Effector CD4-positive, alpha-beta T cell (primary cell): ENCODE data around the gene NTM.

Experiments
- DNase-seq: peaks from one replicate; pipeline ENCODE4 v3.0.0-alpha.2; 2020

Gene NTM

DNA sequence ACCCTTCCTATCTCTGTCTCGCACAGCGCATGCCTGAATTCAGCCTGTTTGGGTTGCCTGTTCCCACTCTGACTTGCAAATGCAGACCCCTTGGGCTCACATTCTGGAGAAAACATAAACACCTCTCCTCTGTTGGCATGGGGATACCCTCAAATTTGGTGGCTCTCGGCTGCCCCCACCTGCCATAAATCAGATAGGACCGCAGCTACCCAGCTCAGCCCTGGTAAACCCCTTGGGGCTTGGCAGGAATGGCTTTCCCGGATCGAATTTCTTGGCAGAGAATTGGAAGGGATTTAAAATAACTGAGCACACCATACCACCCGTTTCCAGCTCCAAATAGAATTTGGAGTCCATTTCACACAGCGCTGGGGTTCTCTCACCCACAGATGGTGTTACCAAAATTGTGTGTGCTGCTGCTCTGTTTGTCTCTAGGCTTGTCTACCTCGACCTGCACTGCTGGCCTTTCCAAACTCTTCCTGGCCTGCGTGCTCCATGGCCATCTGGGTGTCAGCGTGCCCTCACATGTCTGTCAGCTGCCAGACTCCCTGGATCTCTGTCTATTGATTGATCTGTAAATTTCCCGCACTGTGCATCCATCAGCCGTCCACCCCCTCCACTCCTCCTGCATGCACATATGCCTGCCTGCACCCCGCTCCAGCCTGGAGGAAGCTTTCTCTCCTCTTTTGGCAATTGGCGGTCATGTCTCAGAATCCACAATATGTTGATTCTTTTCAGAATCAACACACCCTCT lies 134.0 kb downstream of the NTM start:
- no peak for DNase-seq

DNA sequence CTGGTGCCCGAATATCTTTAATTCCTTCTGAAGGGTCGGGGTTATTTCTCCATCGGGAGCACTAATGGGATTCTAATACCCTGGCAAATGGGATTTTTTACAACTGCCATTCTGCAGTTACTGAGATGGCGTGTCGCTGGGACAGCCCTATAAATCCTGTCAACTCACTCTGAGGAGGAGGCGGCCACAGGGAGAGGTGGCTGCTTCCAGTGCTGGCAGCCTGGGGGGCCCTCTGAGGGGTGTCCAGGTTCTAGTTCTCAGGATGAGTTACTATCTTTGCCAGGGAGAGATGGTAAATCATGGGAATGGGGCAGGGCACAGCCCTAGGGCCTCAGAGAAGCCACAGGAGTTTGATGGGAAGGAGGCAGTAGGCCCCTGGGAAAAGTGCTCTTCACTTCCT lies 135.9 kb downstream of the NTM start:
- DNase-seq = no peak

DNA sequence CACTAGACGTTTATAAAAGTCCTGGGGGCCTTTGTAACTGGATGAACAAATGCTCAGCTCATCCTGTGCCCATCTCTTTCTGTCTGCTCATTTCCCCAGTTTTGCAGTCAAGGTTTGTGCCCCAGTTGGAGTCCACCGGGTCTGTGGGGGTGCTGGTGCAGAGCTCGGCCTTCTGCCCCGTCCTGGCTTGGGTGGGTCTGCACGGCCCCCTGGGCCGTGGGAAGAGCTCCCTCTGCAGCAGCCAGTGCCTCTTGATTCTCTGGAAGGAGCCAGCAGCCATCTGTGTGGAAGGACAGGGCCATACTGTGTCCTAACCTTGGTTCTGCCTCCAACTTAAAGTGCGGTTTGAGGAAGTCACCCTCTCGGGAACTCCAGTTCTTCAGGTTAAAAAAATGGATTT lies 140.2 kb downstream of the NTM start:
- DNase-seq = no peak

DNA sequence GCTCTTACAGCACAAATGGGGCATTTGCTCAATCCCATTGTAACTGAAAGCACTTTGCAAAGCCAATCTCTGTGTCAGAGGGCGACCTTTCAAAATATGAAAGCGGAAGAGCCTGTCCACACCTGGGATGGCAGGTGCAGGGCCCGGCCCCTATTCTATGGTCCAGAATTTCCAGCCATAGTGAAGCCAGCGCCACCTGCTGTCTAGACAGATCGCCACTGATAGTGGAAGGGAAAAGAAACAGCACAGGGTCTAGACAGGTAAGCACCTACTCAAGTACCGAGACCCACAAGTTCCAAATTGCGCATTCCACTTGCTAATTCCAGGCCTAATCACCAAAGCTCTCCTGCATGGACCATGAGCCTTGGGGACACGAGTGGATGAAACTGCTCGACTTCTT lies 141.4 kb downstream of the NTM start:
- DNase-seq = no peak

DNA sequence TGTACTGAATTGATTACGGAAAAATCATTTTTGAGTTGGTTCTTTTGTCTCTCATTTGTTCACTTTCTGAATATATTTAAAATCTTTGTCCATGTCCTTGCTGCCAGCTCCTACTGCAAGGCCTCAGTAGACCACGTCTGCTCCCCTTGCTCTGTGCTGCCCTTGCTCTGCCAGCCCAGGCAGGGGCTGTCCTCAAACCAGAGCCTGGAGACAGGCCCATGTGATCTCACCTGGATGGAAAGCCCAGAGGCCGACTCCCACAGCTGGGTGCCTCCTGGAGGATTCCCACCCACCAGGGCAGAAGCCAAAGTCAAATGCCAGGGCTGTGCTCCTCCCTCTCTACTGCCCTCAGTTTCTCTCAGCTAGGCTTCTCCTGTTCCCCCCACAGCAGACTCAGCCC lies 141.8 kb downstream of the NTM start:
- DNase-seq = no peak

DNA sequence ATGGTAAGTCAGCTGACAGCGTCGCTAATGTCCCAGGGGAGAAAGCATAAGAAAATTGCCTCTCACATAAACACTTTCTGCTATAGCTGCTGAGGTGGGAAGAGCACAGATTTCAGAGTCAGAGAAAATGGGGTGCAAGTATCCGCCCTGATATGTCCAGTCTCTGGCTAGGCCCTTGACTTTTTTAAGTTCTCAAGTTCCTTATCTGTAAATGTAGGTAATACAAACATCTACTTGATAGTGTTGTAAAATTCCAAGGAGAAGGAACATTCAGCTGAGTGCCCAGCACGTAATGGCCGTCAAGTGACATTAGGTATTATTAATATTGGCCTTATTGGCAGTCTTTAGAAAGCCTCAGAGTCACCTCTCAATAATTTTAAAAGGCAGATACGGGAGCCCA lies 143.6 kb downstream of the NTM start:
- no peak for DNase-seq

DNA sequence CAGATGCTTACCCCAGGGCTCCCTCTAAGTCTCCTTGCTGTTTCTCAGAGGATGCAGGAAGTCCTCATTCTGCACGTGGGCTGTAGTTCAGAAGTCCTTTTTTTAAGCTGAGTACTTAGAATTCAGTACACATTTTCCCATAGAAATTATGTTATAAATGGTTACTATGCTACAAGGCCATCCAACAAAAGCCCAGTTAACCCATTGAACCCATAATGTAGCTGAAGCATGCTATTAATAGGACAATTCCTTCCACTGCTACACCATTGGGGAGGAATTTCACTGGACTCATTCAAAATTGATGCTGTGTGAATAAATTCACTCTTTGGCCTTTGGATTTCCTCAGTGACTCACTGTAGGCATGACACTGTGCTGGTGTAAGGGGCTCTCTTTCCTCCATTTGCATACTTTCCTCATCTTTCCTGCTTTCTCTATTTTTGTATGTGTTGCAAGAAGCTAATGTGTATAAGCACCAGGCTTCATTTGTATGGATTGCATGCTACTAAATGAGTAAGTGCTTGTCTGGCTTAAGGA lies 148.0 kb downstream of the NTM start:
- no peak for DNase-seq

DNA sequence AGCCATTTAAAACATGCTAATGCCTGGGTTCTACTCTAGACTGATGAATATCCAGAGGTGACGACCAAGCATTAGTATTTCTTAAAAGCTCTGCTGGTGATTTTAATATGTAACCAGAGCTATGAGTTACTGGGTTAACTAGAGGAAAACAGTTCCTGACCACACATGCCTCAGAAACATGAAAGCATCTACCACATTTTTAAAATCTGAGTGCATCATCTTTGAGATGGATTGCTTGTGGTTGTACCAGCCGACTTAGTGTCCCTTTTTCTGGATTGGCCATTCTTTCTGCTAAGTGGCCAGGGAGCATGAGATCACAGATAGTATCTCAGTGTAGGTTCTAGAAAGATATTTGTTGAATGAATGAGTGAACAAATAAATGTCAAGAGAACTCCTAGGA lies 152.4 kb downstream of the NTM start:
- DNase-seq = no peak

DNA sequence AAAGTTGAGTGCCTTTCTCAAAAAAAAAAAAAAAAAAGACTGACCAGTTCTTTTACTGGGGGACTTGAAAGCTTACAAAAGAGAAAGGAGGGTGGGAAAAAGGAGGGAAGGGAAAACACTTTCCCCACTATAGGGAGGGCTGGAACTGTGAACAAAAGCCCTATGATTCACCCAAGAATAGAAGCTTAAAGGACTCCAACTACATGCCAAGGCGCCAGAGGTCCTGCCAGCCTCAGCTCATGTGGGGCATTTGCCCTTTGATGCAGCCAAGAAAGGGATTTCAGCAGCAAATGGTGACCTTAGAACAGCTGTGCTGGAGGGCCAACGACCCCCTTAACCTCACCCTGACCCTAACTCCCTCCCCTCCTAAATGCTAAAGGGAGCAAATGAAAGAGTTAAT lies 160.0 kb downstream of the NTM start:
- DNase-seq = no peak

DNA sequence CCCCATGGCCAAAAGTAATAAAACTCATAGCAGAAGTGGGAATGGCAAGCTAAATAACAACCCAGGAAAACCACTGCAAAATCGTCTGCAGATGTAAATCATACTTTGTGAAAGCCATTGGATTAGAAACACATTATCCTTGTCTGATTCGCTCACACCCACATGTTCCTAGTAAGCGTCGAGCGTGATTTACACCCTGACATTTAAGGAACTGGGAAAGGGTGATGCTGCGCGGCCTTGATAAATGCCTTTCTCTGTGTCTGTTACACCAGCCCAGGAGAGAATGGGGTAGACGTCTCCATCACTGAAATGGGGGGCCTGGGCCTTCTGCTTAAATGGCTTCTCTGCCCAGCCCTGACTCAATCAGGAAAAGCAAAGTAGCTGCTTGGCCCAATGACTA lies 162.7 kb downstream of the NTM start:
- DNase-seq = no peak

DNA sequence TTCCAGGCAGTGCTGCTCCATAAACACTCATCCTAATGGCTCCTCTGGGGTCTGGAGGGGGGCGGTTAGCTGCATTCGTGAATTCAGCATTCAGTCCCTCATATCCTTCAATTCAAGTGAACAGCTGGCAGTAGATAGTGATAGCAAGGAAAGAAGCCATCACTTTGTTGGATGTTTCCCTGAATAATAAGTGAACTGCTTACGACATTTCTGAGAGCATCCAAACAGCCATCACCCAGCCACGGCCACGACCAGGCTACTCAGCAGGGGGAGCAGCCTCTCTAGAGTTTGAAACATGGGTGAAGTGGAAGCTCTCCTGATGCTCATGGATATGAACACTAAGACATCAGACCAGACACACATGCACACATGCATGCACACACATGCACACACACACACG lies 163.6 kb downstream of the NTM start:
- DNase-seq = no peak

DNA sequence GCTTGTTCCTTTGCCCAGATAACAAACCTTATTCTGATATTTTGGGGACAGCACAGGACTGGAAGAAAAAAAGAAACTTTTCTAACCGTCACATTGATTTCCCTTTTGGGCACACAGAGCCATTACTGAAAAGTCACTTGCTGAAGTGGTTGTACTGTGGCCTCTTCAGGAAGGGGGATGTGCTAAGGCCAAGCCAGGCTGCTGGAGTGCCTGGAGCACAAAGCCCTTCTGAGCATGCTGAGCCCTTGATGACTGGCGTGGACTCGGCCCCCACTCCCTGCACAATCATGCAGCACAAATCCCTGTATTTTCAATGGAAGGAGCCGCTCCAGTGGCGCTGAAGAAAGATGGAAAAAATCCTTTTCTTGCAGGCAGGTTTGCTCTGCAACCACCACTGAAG lies 164.2 kb downstream of the NTM start:
- no peak for DNase-seq

DNA sequence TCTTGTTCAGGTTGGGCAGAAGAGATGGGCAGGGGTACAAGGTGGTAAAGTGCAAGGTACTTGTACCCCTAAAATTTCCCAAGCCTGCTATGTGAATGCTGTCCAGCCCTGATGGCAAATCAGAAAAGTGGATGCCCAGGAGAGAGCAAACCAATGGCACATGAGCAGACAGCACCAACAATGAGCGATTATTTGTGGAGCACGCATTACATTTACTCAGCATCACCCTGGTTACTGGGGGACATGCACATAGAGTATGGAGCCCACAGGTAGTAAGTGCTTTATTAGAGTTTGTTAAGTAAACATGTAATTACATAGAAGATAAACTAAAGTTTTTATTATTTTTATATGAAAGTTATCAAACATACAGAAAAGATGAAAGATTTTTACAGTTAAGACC lies 165.7 kb downstream of the NTM start:
- no peak for DNase-seq

DNA sequence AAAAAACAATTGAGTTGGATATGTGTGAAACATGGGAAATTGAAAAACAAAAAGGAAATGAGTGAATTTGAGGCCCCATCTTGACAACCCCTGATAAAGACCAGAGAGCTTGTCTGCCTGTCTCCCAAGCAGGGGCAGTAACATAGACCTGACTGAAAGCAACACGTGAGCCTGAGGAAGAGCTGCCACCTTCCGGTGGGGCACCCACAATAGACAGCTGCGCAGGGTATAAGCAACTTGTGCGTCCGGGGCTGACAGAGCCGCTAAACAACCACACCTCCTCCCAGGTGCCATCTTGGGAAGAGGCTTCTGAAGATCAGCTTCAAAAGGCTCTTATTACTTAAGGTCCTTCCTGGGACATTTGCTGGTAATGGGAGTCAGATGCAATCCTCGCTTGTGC lies 166.8 kb downstream of the NTM start:
- DNase-seq = no peak

DNA sequence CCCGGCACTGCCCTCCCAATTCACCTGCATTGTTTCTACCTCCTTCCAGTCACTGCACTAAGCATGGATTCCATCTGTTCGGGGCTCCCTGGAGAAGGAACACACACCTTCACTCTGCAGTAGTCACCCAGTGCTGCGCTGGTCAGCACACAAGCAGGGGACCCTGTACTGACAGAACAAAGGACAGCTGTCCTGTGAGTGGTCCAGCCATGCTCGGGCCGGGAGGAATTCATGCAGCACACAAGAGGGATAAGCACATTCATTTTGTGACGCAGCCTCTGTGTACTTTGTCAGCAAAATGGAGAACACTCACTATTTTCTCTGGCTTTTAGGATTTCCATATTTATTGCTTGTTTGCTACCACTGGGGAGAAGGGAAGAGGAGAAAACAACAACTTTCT lies 167.3 kb downstream of the NTM start:
- no peak for DNase-seq

DNA sequence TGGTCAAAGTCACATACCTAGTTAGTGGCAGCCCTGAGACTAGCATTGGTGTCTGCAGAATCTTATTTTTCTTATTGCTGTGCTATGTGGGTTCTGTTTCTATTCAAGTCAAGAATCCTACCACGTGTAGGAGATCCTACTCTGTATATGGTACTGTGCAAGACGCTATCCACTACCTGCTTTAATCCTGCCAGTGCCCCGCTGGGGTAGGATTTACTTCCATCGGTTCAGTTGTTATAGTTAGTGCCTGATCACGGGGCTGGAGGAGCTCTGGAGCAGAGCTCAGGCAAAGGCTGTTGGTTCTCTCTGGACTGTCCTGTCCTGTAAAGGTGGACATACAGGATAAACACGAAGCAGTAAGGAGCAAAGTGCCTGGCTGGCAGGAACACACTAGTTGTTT lies 167.9 kb downstream of the NTM start:
- DNase-seq = no peak

DNA sequence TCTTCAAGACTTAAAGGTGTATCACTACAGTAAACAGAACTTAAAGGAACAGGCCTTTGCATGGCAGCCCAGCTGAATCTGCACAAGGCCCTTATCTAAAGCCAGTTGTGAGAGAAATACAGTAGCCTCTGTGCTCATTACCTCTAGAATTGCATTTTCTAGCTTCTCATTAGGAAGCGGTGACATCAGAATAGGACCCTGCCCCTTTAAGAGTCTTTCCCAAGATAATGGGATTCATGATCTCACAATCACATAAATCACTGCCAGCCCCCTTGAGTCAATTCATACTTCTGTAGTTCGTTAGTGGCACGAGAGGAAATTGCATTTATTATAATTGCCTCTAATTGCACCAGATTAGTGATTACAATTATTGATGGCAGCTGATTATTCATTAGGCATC lies 170.3 kb downstream of the NTM start:
- DNase-seq = no peak

DNA sequence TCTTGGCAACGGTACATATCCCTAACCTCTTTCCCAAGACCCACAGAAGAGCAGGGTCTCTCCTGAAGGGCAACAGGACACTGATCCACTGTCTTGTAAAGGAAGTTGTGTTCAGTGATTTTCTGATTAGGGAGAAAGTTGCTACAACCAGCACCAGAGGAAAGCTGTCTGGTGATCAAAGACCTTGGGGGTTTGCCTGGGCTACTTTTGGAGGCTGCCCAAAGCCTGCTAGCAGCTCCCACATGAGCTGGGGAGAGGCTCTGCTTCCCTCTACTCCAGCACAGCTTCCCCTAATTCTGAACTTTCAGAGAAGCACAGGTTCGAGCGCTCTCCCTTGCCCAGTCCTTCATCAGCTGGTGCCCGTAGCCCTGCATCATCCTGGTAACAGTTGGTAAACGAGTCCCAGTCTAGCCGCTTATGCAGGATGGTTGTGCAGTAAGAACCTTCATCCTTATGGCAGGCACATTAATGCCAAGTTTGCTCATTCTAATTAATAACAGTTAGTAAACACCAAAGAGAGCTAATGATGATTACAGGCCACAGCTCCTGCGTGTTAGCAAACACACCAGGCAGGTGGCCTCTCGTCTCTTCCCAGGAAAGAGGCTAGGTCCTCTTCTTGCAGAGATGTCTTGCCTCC lies 173.1 kb downstream of the NTM start:
- no peak for DNase-seq

DNA sequence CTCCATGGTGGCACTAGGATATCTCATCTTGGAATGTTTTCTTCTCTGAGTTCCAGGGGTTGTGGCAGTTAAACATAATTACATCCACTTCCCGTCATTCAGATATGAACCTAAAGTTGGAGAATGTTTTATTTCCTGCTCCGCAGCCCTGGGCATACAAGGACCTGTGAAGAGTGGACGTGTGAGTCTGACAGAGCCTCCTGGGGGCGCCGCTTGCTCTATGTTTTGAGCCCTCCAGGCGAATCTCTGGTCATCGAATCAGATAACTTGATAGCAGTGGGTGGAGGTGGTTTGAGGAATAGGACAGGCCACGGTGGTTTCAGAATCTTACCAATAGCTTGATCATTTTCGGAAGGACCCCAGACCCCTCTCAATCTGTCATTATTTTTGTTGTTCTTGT lies 174.2 kb downstream of the NTM start:
- DNase-seq = no peak

DNA sequence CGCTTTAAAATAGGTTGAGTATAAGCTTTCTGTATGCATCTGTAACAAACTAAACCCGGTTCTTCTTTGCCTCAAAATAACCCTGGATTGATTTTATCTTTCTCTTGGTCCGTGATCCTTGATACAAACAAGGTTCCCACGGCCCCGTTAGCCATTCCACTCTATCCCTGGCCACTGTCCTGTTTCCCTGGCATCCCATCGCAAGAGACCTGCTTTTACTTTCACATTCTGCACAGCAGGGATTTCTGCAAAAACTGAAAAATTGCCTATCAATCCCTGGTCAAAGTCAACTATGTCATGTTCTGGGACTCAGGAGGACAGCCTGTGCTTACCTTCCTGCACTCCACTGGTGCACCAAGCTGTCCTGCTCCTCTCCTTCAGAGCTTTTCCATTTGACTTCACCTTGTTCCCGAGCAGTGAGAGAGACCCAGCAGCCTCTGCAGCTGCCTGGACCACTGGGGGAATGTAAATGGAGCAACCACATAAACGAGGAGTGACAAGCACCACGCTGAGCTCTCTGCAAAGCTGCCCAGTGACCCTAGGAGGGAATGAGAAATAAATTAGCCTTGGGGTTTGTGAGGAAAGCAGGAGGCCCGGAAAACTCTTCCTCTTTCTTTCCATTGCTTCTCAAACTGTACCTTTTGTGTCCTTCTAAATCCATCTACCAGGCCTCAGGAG lies 175.9 kb downstream of the NTM start:
- DNase-seq = no peak

DNA sequence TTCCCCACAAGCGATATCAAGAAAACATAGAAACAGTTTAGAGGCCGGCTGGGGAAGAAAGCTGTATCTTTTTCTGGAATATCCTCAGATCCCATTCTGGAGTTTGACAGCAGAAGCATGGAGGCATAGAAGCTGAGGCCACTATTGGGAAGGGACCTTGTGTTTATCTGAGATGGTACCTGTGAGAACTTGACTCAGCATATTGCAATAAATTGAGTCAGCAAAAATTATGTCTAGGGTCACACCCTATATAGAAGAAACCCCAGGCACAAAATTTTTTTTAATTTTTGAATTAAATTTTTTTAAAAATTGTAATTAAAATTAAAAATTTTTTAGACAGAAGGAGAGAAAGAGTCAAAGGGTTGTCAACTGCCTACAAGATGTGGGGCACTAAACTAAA lies 178.7 kb downstream of the NTM start:
- DNase-seq = no peak

DNA sequence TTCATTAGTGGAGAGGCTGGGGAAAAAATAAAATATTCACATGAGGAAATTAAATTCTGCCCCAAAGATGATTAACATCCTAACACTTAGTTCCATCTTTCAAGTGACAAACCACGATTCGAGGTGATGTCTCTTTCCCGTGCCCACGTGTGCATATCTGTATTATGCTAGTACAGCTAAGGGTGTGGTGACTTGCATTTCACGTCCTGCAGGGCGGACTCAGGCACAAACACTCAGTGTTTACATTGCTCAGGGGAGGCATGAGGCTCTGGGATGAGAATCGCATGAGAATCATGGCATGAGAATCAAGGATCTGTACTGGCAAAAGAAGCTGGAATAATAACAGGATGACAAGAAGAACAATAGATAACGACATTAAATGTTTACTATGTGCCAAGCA lies 179.4 kb downstream of the NTM start:
- no peak for DNase-seq

DNA sequence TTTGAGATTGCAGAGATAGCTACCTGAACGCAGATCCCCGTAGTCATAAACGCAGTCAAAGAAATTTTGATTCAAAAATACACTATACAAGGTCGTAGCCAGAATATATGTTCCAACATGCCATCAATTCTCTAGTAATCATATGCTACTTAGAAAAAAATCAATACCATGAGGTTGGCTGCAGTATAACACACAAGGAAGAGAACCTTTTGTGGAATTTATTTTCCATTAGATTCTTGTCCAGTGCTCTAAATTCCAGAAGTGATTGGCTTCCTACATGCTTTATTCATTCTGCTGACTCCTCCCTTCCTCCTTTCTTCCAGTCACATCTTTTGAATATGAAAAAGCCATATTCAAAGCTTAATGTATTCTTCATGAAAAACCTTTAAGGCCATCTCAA lies 189.9 kb downstream of the NTM start:
- no peak for DNase-seq

DNA sequence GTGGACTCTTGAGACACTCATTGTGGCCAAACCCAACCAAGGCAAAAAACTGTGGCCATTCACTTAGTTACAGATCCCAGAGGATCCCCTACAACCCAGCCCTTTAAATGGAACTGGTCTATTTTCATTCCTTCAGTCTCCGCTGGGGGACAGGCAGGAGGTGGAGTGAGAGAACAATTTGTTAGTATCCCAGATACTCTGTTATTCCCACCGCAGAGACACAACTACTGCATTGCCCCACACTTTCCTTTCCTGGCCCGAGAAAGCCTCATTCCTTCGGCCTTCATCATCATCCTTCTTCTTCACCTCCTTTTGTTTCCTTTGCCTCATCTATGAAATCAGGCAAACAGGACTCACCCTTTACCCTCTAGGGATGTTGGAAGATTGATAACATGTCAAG lies 191.1 kb downstream of the NTM start:
- no peak for DNase-seq
